Endothelial cell of umbilical vein (primary cell): ENCODE measurements around the gene BACH2.

Source experiments
- CTCF ChIP-seq, 2 donors: IDR thresholded peaks; 1 replicate in 1 of 2; 2 replicates in 1 of 2; pipeline ENCODE4 v1.5.1; 2011; ENCODE audit warnings: low read length in 2 of 2, mild to moderate bottlenecking in 2 of 2, moderate library complexity in 2 of 2, control low read depth in 1 of 2, inconsistent platforms in 1 of 2, low read depth in 1 of 2; ENCODE audit not compliant: insufficient read depth in 1 of 2; ENCODE audit errors: extremely low read depth in 1 of 2
- POLR2A ChIP-seq: IDR thresholded peaks from 2 replicates; pipeline ENCODE4 v1.6.1; 2012; ENCODE audit warnings: low read depth, mild to moderate bottlenecking, control low read depth, low read length
- TF ChIP-seq, protein P1 (sequence below): IDR thresholded peaks from 2 replicates; pipeline ENCODE4 v1.6.1; 2011; ENCODE audit not compliant: insufficient read depth, insufficient read length

- TF ChIP-seq CTCF (IDR thresholded peaks at IDR 0.05; ENCODE audit: extremely low read depth in 1 of 2, insufficient read depth in 1 of 2, low read depth in 1 of 2, low read length in 2 of 2) (no peak), POLR2A (no peak)
- TF ChIP-seq, protein P1, sequence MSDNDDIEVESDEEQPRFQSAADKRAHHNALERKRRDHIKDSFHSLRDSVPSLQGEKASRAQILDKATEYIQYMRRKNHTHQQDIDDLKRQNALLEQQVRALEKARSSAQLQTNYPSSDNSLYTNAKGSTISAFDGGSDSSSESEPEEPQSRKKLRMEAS: no peak
These were observed 67.2 kb downstream of the BACH2 start for GRCh38 chr6:90229331-90230010.
